WTC11 (cell line): ENCODE results near the gene ZNF41.

Experiments
- ESRRA ChIP-seq: sonication (generic); formaldehyde crosslinking; IDR thresholded peaks from 2 replicates; pipeline ENCODE4 v1.8.1; 2022; ENCODE audit warnings: mild to moderate bottlenecking, missing genetic modification reagents, borderline replicate concordance
- KAT7 ChIP-seq: sonication (generic); formaldehyde crosslinking; IDR thresholded peaks from 2 replicates; pipeline ENCODE4 v1.8.1; 2023; ENCODE audit warnings: missing genetic modification reagents, mild to moderate bottlenecking, borderline replicate concordance
- SOX15 ChIP-seq: fragments of 250-450 bp; sonication (Bioruptor Pico); IDR thresholded peaks from 2 replicates; pipeline ENCODE4 v1.9.0; 2021; ENCODE audit warnings: mild to moderate bottlenecking
- TP53 ChIP-seq: sonication (generic); formaldehyde crosslinking; IDR thresholded peaks from 2 replicates; pipeline ENCODE4 v1.8.1; 2023; ENCODE audit warnings: mild to moderate bottlenecking, missing genetic modification reagents
- ZNF263 ChIP-seq: sonication (generic); formaldehyde crosslinking; IDR thresholded peaks from 2 replicates; pipeline ENCODE4 v1.8.1; 2022; ENCODE audit warnings: low read depth, mild to moderate bottlenecking, moderate library complexity, missing genetic modification reagents
- TF ChIP-seq, protein P1 (sequence below): sonication (generic); formaldehyde crosslinking; IDR thresholded peaks from 2 replicates; pipeline ENCODE4 v1.8.1; 2023; ENCODE audit warnings: mild to moderate bottlenecking, missing genetic modification reagents, moderate library complexity
- TF ChIP-seq, protein P2 (sequence below): sonication (generic); formaldehyde crosslinking; IDR thresholded peaks from 2 replicates; pipeline ENCODE4 v1.8.1; 2023; ENCODE audit warnings: mild to moderate bottlenecking, missing genetic modification reagents, moderate library complexity
- TF ChIP-seq, protein P3 (sequence below): fragments of 200-600 bp; IDR thresholded peaks from 2 replicates; pipeline ENCODE4 v1.8.0; 2022; ENCODE audit warnings: antibody characterized with exemption
- TF ChIP-seq, protein P4 (sequence below): sonication (generic); formaldehyde crosslinking; IDR thresholded peaks from 2 replicates; pipeline ENCODE4 v1.8.1; 2023; ENCODE audit warnings: mild to moderate bottlenecking, missing genetic modification reagents
- TF ChIP-seq, protein P5 (sequence below): sonication (generic); formaldehyde crosslinking; IDR thresholded peaks from 2 replicates; pipeline ENCODE4 v1.8.1; 2022; ENCODE audit warnings: mild to moderate bottlenecking, missing genetic modification reagents, moderate library complexity, borderline replicate concordance
- TF ChIP-seq, protein P6 (sequence below): sonication (generic); formaldehyde crosslinking; conservative IDR thresholded peaks from 2 replicates; pipeline ENCODE4 v1.8.1; 2023; ENCODE audit warnings: mild to moderate bottlenecking, low read depth, missing genetic modification reagents, moderate library complexity

DNA sequence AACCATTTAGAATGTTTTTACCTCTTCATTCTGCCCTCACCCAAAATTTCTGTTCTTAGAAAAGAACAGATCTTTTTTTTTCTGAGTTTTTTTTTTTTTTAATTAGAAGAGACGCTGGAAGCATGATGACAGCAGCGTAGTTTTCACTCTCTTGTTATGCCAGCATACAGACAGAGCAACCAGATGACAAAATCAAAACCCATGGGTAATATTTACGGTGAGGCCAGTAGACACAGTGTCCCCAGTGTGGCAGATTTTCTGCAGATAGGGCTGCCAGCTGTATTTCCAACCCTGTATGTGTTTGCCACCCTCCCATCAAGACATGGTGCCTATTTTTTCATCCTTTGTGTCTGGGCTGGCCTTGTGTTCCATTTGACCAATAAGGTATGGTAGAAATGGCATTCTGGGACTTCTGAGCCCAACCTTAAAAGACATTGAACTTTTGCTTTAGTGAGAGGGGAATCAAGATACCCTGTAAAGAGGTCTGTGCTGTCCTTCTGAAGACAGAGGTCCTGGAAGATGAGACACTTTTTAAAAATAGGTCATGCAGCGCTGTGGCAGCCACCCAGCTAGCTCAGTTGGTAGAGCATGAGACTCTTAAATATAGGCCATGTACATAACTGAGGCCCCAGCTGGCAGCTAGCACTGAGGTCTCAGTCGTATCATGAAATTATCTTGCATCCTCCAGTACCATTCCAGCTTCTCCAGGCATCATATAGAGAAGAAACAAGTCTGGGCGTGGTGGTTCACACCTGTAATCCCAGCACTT, 6.7 kb upstream of the ZNF41 start:
- TF ChIP-seq, protein P1, sequence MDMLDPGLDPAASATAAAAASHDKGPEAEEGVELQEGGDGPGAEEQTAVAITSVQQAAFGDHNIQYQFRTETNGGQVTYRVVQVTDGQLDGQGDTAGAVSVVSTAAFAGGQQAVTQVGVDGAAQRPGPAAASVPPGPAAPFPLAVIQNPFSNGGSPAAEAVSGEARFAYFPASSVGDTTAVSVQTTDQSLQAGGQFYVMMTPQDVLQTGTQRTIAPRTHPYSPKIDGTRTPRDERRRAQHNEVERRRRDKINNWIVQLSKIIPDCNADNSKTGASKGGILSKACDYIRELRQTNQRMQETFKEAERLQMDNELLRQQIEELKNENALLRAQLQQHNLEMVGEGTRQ (CRISPR knock-in tag): no peak
- TF ChIP-seq, protein P2, sequence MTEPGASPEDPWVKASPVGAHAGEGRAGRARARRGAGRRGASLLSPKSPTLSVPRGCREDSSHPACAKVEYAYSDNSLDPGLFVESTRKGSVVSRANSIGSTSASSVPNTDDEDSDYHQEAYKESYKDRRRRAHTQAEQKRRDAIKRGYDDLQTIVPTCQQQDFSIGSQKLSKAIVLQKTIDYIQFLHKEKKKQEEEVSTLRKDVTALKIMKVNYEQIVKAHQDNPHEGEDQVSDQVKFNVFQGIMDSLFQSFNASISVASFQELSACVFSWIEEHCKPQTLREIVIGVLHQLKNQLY: no peak
- TF ChIP-seq SOX15 (CRISPR knock-in tag) (no peak), ESRRA (no peak), TP53 (CRISPR knock-in tag) (no peak), KAT7 (CRISPR knock-in tag) (no peak), ZNF263 (CRISPR knock-in tag) (no peak)
- TF ChIP-seq, protein P3, sequence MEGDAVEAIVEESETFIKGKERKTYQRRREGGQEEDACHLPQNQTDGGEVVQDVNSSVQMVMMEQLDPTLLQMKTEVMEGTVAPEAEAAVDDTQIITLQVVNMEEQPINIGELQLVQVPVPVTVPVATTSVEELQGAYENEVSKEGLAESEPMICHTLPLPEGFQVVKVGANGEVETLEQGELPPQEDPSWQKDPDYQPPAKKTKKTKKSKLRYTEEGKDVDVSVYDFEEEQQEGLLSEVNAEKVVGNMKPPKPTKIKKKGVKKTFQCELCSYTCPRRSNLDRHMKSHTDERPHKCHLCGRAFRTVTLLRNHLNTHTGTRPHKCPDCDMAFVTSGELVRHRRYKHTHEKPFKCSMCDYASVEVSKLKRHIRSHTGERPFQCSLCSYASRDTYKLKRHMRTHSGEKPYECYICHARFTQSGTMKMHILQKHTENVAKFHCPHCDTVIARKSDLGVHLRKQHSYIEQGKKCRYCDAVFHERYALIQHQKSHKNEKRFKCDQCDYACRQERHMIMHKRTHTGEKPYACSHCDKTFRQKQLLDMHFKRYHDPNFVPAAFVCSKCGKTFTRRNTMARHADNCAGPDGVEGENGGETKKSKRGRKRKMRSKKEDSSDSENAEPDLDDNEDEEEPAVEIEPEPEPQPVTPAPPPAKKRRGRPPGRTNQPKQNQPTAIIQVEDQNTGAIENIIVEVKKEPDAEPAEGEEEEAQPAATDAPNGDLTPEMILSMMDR: no peak
- TF ChIP-seq, protein P4, sequence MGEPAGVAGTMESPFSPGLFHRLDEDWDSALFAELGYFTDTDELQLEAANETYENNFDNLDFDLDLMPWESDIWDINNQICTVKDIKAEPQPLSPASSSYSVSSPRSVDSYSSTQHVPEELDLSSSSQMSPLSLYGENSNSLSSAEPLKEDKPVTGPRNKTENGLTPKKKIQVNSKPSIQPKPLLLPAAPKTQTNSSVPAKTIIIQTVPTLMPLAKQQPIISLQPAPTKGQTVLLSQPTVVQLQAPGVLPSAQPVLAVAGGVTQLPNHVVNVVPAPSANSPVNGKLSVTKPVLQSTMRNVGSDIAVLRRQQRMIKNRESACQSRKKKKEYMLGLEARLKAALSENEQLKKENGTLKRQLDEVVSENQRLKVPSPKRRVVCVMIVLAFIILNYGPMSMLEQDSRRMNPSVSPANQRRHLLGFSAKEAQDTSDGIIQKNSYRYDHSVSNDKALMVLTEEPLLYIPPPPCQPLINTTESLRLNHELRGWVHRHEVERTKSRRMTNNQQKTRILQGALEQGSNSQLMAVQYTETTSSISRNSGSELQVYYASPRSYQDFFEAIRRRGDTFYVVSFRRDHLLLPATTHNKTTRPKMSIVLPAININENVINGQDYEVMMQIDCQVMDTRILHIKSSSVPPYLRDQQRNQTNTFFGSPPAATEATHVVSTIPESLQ (CRISPR knock-in tag): no peak
- TF ChIP-seq, protein P5, sequence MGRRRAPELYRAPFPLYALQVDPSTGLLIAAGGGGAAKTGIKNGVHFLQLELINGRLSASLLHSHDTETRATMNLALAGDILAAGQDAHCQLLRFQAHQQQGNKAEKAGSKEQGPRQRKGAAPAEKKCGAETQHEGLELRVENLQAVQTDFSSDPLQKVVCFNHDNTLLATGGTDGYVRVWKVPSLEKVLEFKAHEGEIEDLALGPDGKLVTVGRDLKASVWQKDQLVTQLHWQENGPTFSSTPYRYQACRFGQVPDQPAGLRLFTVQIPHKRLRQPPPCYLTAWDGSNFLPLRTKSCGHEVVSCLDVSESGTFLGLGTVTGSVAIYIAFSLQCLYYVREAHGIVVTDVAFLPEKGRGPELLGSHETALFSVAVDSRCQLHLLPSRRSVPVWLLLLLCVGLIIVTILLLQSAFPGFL (CRISPR knock-in tag): no peak
- TF ChIP-seq, protein P6, sequence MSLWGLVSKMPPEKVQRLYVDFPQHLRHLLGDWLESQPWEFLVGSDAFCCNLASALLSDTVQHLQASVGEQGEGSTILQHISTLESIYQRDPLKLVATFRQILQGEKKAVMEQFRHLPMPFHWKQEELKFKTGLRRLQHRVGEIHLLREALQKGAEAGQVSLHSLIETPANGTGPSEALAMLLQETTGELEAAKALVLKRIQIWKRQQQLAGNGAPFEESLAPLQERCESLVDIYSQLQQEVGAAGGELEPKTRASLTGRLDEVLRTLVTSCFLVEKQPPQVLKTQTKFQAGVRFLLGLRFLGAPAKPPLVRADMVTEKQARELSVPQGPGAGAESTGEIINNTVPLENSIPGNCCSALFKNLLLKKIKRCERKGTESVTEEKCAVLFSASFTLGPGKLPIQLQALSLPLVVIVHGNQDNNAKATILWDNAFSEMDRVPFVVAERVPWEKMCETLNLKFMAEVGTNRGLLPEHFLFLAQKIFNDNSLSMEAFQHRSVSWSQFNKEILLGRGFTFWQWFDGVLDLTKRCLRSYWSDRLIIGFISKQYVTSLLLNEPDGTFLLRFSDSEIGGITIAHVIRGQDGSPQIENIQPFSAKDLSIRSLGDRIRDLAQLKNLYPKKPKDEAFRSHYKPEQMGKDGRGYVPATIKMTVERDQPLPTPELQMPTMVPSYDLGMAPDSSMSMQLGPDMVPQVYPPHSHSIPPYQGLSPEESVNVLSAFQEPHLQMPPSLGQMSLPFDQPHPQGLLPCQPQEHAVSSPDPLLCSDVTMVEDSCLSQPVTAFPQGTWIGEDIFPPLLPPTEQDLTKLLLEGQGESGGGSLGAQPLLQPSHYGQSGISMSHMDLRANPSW (CRISPR knock-in tag): no peak
